Endothelial cell of umbilical vein (primary cell): ENCODE data around the gene DGKH.

ENCODE experiments used
- CTCF ChIP-seq, 2 donors: IDR thresholded peaks; 1 replicate in 1 of 2; 2 replicates in 1 of 2; pipeline ENCODE4 v1.5.1; 2011; ENCODE audit warnings: low read length in 2 of 2, mild to moderate bottlenecking in 2 of 2, moderate library complexity in 2 of 2, control low read depth in 1 of 2, inconsistent platforms in 1 of 2, low read depth in 1 of 2; ENCODE audit not compliant: insufficient read depth in 1 of 2; ENCODE audit errors: extremely low read depth in 1 of 2
- EZH2 ChIP-seq: IDR thresholded peaks from 2 replicates; pipeline ENCODE4 v1.6.1; 2012; ENCODE audit warnings: borderline replicate concordance, low read depth, mild to moderate bottlenecking, moderate library complexity, low read length, inconsistent platforms; ENCODE audit not compliant: severe bottlenecking
- FOS ChIP-seq: IDR thresholded peaks from 2 replicates; pipeline ENCODE4 v1.6.1; 2011; ENCODE audit warnings: mild to moderate bottlenecking, low read length, moderate library complexity, borderline replicate concordance; ENCODE audit not compliant: insufficient read depth
- GATA2 ChIP-seq: IDR thresholded peaks from 2 replicates; pipeline ENCODE4 v1.7.0; 2011; ENCODE audit warnings: low read depth, mild to moderate bottlenecking, moderate library complexity, mixed read lengths, low read length; ENCODE audit not compliant: insufficient read length, insufficient read depth
- MAX ChIP-seq: IDR thresholded peaks from 2 replicates; pipeline ENCODE4 v1.6.1; 2011; ENCODE audit not compliant: insufficient read depth, insufficient read length
- MYC ChIP-seq: IDR thresholded peaks from one replicate; pipeline ENCODE4 v1.6.1; 2011; ENCODE audit warnings: mild to moderate bottlenecking, low read depth, low read length
- POLR2A ChIP-seq: IDR thresholded peaks from 2 replicates; pipeline ENCODE4 v1.6.1; 2012; ENCODE audit warnings: low read depth, mild to moderate bottlenecking, control low read depth, low read length
- POLR2AphosphoS5 ChIP-seq: IDR thresholded peaks from 2 replicates; pipeline ENCODE4 v1.6.1; 2012; ENCODE audit warnings: low read depth, mild to moderate bottlenecking, control low read depth, low read length, moderate library complexity; ENCODE audit not compliant: insufficient read depth

- TF ChIP-seq EZH2: no peak
- no peak for TF ChIP-seq POLR2AphosphoS5
- TF ChIP-seq CTCF (IDR thresholded peaks at IDR 0.05; ENCODE audit: extremely low read depth in 1 of 2, insufficient read depth in 1 of 2, low read depth in 1 of 2, low read length in 2 of 2): peak; percentile 32 to 36
- TF ChIP-seq MAX: no peak
- no peak for TF ChIP-seq POLR2A
- TF ChIP-seq GATA2: no peak
- TF ChIP-seq FOS: no peak
- no peak for TF ChIP-seq MYC
These were observed 167.4 kb downstream of the DGKH start for GRCh38 chr13:42215578-42216421.
